SU-DHL-6 (cell line): ENCODE results near the gene HACD3.

ENCODE experiments used
- CTCF ChIP-seq: fragments of 200-600 bp; sonication (generic); IDR thresholded peaks from one replicate; pipeline ENCODE4 v1.5.1; 2017; ENCODE audit warnings: antibody characterized with exemption, mild to moderate bottlenecking, low read length, moderate library complexity; ENCODE audit not compliant: insufficient read depth, poor library complexity, severe bottlenecking
- EZH2phosphoT487 ChIP-seq: fragments of 200-600 bp; sonication (generic), shearing (Covaris generic); conservative IDR thresholded peaks from 2 replicates; pipeline ENCODE4 v1.6.1; 2018; ENCODE audit warnings: mild to moderate bottlenecking, antibody characterized with exemption, low read length, moderate library complexity, mixed read lengths

- no peak for TF ChIP-seq CTCF
- no peak for TF ChIP-seq EZH2phosphoT487
These were observed 20.9 kb upstream of the HACD3 start for GRCh38 chr15:65509321-65509720.
